Transverse colon (tissue), 4 donors: ENCODE data around the gene HLA-A. TPM values are rescaled to one million over a fixed set of nuclear protein-coding genes. Genes with fewer than 3 reads are reported as not detected.

Source experiments
- DNase-seq: peaks from one replicate; pipeline ENCODE4 v3.0.0-alpha.2; 2019
- H3K27ac ChIP-seq, 4 donors: fragments of 200-600 bp; sonication (generic); 2 replicates each; pipeline ENCODE4 v1.5.1; 2016 to 2018; ENCODE audit warnings: inconsistent platforms in 4 of 4
- H3K27me3 ChIP-seq: fragments of 200-600 bp; sonication (generic); 2 replicates; pipeline ENCODE4 v1.5.1; 2017; ENCODE audit warnings: inconsistent platforms
- H3K36me3 ChIP-seq, 4 donors: fragments of 200-600 bp; sonication (generic); 2 replicates each; pipeline ENCODE4 v1.5.1; 2017 to 2019; ENCODE audit warnings: inconsistent platforms in 4 of 4
- H3K4me1 ChIP-seq, 4 donors: fragments of 200-600 bp; sonication (generic); 2 replicates each; pipeline ENCODE4 v1.5.1; 2017 to 2020; ENCODE audit warnings: inconsistent platforms in 4 of 4
- H3K4me3 ChIP-seq, 4 donors: fragments of 200-600 bp; sonication (generic); 1 replicate in 1 of 4; 2 replicates in 3 of 4; pipeline versions ENCODE4 v1.5.1 to v1.6.1; 2017 to 2019; ENCODE audit warnings: inconsistent platforms in 4 of 4
- H3K9me3 ChIP-seq, 2 donors: fragments of 200-600 bp; sonication (generic); 2 replicates each; pipeline ENCODE4 v1.5.1; 2017 to 2019; ENCODE audit warnings: inconsistent platforms in 2 of 2
- CTCF ChIP-seq, 5 experiments: fragments of 200-600 bp in 3 of 5; fragments of 450-650 bp in 2 of 5; sonication (generic) in 3 of 5; IDR thresholded peaks; 1 replicate in 2 of 5; 2 replicates in 3 of 5; pipeline ENCODE4 v1.5.1; 2016 to 2017; ENCODE audit warnings: antibody characterized with exemption in 5 of 5, inconsistent platforms in 3 of 5, mild to moderate bottlenecking in 2 of 5, moderate library complexity in 1 of 5
- EP300 ChIP-seq: sonication (generic); formaldehyde crosslinking; IDR thresholded peaks from one replicate; pipeline ENCODE4 v1.6.1; 2017; ENCODE audit warnings: antibody characterized with exemption, low read depth
- POLR2A ChIP-seq: fragments of 450-650 bp; IDR thresholded peaks from one replicate; pipeline ENCODE4 v1.6.1; 2016; ENCODE audit warnings: antibody characterized with exemption, mild to moderate bottlenecking, moderate library complexity
- POLR2AphosphoS5 ChIP-seq, 3 donors: sonication (generic); formaldehyde crosslinking; IDR thresholded peaks; one replicate each; pipeline ENCODE4 v1.6.1; 2016; ENCODE audit warnings: antibody characterized with exemption in 3 of 3
- WGBS, 2 donors: methylation state at CpG; one replicate each; pipeline ENCODE4 v1.1.5; 2018; ENCODE audit warnings: low coverage in 1 of 2; 5-methylcytosine and 5-hydroxymethylcytosine counted together
- in situ Hi-C, 4 donors: fragments of 200-750 bp; cut with MboI; loops; one replicate each; pipeline versions ENCODE4 v1.15.0 to v1.15.1; 2017; ENCODE audit warnings: low sequenced_read_pairs in 3 of 4, low pct_ligation_motif_present in 1 of 4, low pct_unique_long_range_greater_than_20kb in 1 of 4
- intact Hi-C: fragments of 100-400 bp; cut with DNase I; formaldehyde crosslinking; loops from one replicate; pipeline ENCODE4 v1.15.1; 2023; ENCODE audit warnings: low total_unique reads
- total RNA-seq, 4 donors: library from RNA; depleted of rRNA; stranded (reverse); fragments of >200 nt; gene quantifications; one replicate each; pipeline ENCODE4 v1.1.0, GENCODE V29; 2016

The HLA-A gene
- total RNA-seq, 4 donors from 2014 or later, result 733 to 1,932 (median 1,470) TPM

GRCh38 chr6:29951882-29952281 lies 9.6 kb downstream of the HLA-A start:
- 55 to 69% methylated on average over 3 of the region's 3 CpGs for WGBS, 2 donors
- H3K36me3 ChIP-seq, result no peaks in the 10 kb centered on the region
- DNase-seq, result no peak
- no peak overlapping the region for H3K4me3 ChIP-seq
- H3K9me3 ChIP-seq, result no peaks in the 10 kb centered on the region
- TF ChIP-seq CTCF (IDR thresholded peaks at IDR 0.05), result no peak
- TF ChIP-seq POLR2A, result no peak
- no peak for TF ChIP-seq POLR2AphosphoS5 (IDR thresholded peaks at IDR 0.05)
- TF ChIP-seq EP300, result no peak
- intact Hi-C loops, result no loop called here
- no peak overlapping the region for H3K27ac ChIP-seq
- no peaks in the 10 kb centered on the region for H3K27me3 ChIP-seq
- no peaks in the 10 kb centered on the region for H3K4me1 ChIP-seq
- in situ Hi-C loops, result loop anchor here in 2 of 4 donors (5.0 to 10.0 kb wide), 2 partner anchors 155 to 157 kb away; no protein-coding TSS in a partner anchor

- DNase-seq, result no peak
- Histone ChIP-seq H3K4me3 (no peak overlapping the region), H3K36me3 (no peaks in the 10 kb centered on the region), H3K27me3 (no peaks in the 10 kb centered on the region), H3K27ac (no peak overlapping the region), H3K9me3 (no peaks in the 10 kb centered on the region), H3K4me1 (no peaks in the 10 kb centered on the region)
- intact Hi-C loops (no loop called here), in situ Hi-C loops (loop anchor here in 2 of 4 donors (5.0 to 10.0 kb wide), 2 partner anchors 156 to 158 kb away; no protein-coding TSS in a partner anchor)
- WGBS, 2 donors, result 64 to 79% methylated on average over 3 of the region's 3 CpGs
- TF ChIP-seq POLR2AphosphoS5 (IDR thresholded peaks at IDR 0.05), result no peak
- no peak for TF ChIP-seq POLR2A
- TF ChIP-seq CTCF (IDR thresholded peaks at IDR 0.05), result no peak
- no peak for TF ChIP-seq EP300
Measured at GRCh38 chr6:29953001-29953441, 10.7 kb downstream of the HLA-A start.

DNA sequence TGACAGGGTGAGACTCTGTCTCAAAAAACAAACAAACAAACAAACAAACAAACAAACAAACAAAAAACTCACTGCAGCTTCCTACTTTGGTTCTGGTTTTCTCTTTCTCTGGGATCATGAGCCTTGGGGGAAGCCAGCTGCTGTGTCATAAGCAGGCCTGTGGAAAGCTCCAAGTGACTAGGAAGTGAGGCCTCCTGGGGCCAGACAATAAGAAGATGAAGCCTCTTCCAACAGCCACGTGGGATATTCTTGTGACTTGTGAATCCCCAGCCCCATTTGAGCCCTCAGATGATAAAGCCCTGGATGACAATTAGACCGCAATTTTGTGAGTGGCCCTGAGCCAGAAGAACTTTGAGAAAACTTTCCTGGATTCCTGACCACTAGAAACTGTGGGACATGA lies 11.4 kb downstream of the HLA-A start:
- H3K27ac ChIP-seq, result no peak overlapping the region

DNA sequence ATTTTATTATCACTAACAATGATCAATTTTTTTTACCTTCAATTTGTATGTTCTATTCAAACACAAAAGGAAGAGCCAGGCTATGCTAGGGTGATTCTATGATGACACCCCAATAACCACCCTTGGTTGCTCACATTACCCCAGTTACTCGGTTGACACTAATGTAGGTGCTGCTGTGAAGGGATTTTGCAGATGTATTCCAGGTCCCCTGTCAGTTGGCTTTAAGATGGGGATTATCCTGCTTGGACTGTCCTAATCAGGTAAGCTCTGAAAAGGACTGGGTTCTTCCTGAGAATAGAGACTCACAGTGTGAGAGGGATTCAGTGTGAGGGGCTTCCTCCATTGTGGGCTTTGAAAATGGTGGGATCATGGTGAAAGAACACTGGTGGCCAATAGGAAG lies 11.9 kb downstream of the HLA-A start:
- Histone ChIP-seq H3K27ac (no peak overlapping the region), H3K27me3 (no peaks in the 10 kb centered on the region), H3K4me1 (no peaks in the 10 kb centered on the region), H3K9me3 (no peaks in the 10 kb centered on the region), H3K4me3 (no peak overlapping the region), H3K36me3 (no peaks in the 10 kb centered on the region)
- intact Hi-C loops, result no loop called here
- DNase-seq, result no peak
- WGBS, 2 donors, result 77% methylated on average over 1 of the region's 1 CpG; no CpG with 5 or more reads in 1 of the 2 donors
- in situ Hi-C loops, result loop anchor here in 2 of 4 donors (5.0 to 10.0 kb wide), 2 partner anchors 157 to 159 kb away; no protein-coding TSS in a partner anchor
- TF ChIP-seq EP300 (no peak), POLR2A (no peak), CTCF (IDR thresholded peaks at IDR 0.05) (no peak)

More for the DNA sequence above, 11.4 kb downstream of the HLA-A start:
- in situ Hi-C loops, result loop anchor here in 2 of 4 donors (5.0 to 10.0 kb wide), 2 partner anchors 156 to 159 kb away; no protein-coding TSS in a partner anchor
- no peak for TF ChIP-seq EP300
- TF ChIP-seq CTCF (IDR thresholded peaks at IDR 0.05), result no peak
- no peak for TF ChIP-seq POLR2AphosphoS5 (IDR thresholded peaks at IDR 0.05)
- no peak for TF ChIP-seq POLR2A
- no peak for DNase-seq
- intact Hi-C loops, result no loop called here
- WGBS, 2 donors, result 62 to 70% methylated on average over 2 of the region's 2 CpGs
- Histone ChIP-seq H3K9me3 (no peaks in the 10 kb centered on the region), H3K27me3 (no peaks in the 10 kb centered on the region), H3K4me3 (no peak overlapping the region), H3K36me3 (no peaks in the 10 kb centered on the region), H3K4me1 (no peaks in the 10 kb centered on the region)
